ENCODE data around the gene RNF187.

Gene RNF187

GRCh38 chr1:228494970-228495853 is 8.0 kb downstream of the RNF187 start:
- ATAC-seq (ENCODE audit: insufficient read depth, low read depth), result no peak
- H4K20me1 ChIP-seq (ENCODE audit: insufficient read depth, low read length), result peaks cover 41% of the 10 kb centered on the region

GRCh38 chr1:228496084-228496483 is 8.9 kb downstream of the RNF187 start:
- no peaks in the 10 kb centered on the region for H3K9me3 ChIP-seq (ENCODE audit: insufficient read depth, low read length, severe bottlenecking)
- no peak overlapping the region for H2AFZ ChIP-seq (ENCODE audit: low read depth, low read length)
- H3K36me3 ChIP-seq (ENCODE audit: insufficient read depth, low read length), result peaks cover 58% of the 10 kb centered on the region
- peaks cover 34% of the 10 kb centered on the region for H4K20me1 ChIP-seq (ENCODE audit: insufficient read depth, low read length)
- no peak for ATAC-seq (ENCODE audit: insufficient read depth, low read depth)
- H3K27me3 ChIP-seq (ENCODE audit: insufficient read depth, low read length, poor library complexity), result no peaks in the 10 kb centered on the region
- H3K79me2 ChIP-seq (ENCODE audit: insufficient read depth, low read length), result peaks cover 10% of the 10 kb centered on the region
- TF ChIP-seq EZH2 (IDR thresholded peaks at IDR 0.05; ENCODE audit: borderline replicate concordance, low read depth, low read length, severe bottlenecking) (no peak), CTCF (IDR thresholded peaks at IDR 0.05; ENCODE audit: borderline replicate concordance, extremely low read depth, low read length, poor library complexity, severe bottlenecking) (no peak)
- H3K9ac ChIP-seq (ENCODE audit: low read depth, low read length), result no peak overlapping the region
- H3K4me3 ChIP-seq (ENCODE audit: low read depth in 1 of 2, low read length in 2 of 2), result no peak overlapping the region
- H3K4me1 ChIP-seq (ENCODE audit: insufficient read depth, low read length), result peaks cover 17% of the 10 kb centered on the region
- H3K4me2 ChIP-seq (ENCODE audit: insufficient read depth, low read length), result no peak overlapping the region
- H3K27ac ChIP-seq (ENCODE audit: low read length), result no peak overlapping the region
- no peak for DNase-seq

More at GRCh38 chr1:228494970-228495853, 8.0 kb downstream of the RNF187 start:
- Histone ChIP-seq H3K9ac (ENCODE audit: low read depth, low read length) (no peak overlapping the region), H2AFZ (ENCODE audit: low read depth, low read length) (no peak overlapping the region), H3K4me1 (ENCODE audit: insufficient read depth, low read length) (peaks cover 18% of the 10 kb centered on the region), H3K27me3 (ENCODE audit: insufficient read depth, low read length, poor library complexity) (no peaks in the 10 kb centered on the region), H3K4me2 (ENCODE audit: insufficient read depth, low read length) (no peak overlapping the region), H3K4me3 (ENCODE audit: low read depth in 1 of 2, low read length in 2 of 2) (no peak overlapping the region), H3K27ac (ENCODE audit: low read length) (no peak overlapping the region), H3K9me3 (ENCODE audit: insufficient read depth, low read length, severe bottlenecking) (no peaks in the 10 kb centered on the region), H3K79me2 (ENCODE audit: insufficient read depth, low read length) (peaks cover 18% of the 10 kb centered on the region), H3K36me3 (ENCODE audit: insufficient read depth, low read length) (peaks cover 66% of the 10 kb centered on the region)
- TF ChIP-seq CTCF (IDR thresholded peaks at IDR 0.05; ENCODE audit: borderline replicate concordance, extremely low read depth, low read length, poor library complexity, severe bottlenecking) (no peak), EZH2 (IDR thresholded peaks at IDR 0.05; ENCODE audit: borderline replicate concordance, low read depth, low read length, severe bottlenecking) (no peak)
- DNase-seq, result no peak

- Histone ChIP-seq H3K79me2 (ENCODE audit: insufficient read depth, low read length) (peaks cover 6% of the 10 kb centered on the region), H3K9me3 (ENCODE audit: insufficient read depth, low read length, severe bottlenecking) (no peaks in the 10 kb centered on the region), H3K36me3 (ENCODE audit: insufficient read depth, low read length) (peaks cover 54% of the 10 kb centered on the region), H3K4me3 (ENCODE audit: low read depth in 1 of 2, low read length in 2 of 2) (no peak overlapping the region), H3K27ac (ENCODE audit: low read length) (no peak overlapping the region), H3K4me1 (ENCODE audit: insufficient read depth, low read length) (peaks cover 17% of the 10 kb centered on the region), H3K27me3 (ENCODE audit: insufficient read depth, low read length, poor library complexity) (no peaks in the 10 kb centered on the region), H2AFZ (ENCODE audit: low read depth, low read length) (no peak overlapping the region), H4K20me1 (ENCODE audit: insufficient read depth, low read length) (peaks cover 32% of the 10 kb centered on the region), H3K4me2 (ENCODE audit: insufficient read depth, low read length) (no peak overlapping the region), H3K9ac (ENCODE audit: low read depth, low read length) (no peak overlapping the region)
- DNase-seq (no peak), ATAC-seq (ENCODE audit: insufficient read depth, low read depth) (no peak)
- no peak for TF ChIP-seq CTCF (IDR thresholded peaks at IDR 0.05; ENCODE audit: borderline replicate concordance, extremely low read depth, low read length, poor library complexity, severe bottlenecking)
- no peak for TF ChIP-seq EZH2 (IDR thresholded peaks at IDR 0.05; ENCODE audit: borderline replicate concordance, low read depth, low read length, severe bottlenecking)
Observed at GRCh38 chr1:228496494-228496893, 9.3 kb downstream of the RNF187 start.

Data from DND-41 (cell line).